CD4-positive, alpha-beta T cell treated with Interleukin-4 for 4 hours (primary cell): ENCODE measurements around the gene ATP2B2.

Experiments used
- DNase-seq: peaks from one replicate; pipeline ENCODE4 v3.0.0-alpha.2; 2020

Gene ATP2B2

DNA sequence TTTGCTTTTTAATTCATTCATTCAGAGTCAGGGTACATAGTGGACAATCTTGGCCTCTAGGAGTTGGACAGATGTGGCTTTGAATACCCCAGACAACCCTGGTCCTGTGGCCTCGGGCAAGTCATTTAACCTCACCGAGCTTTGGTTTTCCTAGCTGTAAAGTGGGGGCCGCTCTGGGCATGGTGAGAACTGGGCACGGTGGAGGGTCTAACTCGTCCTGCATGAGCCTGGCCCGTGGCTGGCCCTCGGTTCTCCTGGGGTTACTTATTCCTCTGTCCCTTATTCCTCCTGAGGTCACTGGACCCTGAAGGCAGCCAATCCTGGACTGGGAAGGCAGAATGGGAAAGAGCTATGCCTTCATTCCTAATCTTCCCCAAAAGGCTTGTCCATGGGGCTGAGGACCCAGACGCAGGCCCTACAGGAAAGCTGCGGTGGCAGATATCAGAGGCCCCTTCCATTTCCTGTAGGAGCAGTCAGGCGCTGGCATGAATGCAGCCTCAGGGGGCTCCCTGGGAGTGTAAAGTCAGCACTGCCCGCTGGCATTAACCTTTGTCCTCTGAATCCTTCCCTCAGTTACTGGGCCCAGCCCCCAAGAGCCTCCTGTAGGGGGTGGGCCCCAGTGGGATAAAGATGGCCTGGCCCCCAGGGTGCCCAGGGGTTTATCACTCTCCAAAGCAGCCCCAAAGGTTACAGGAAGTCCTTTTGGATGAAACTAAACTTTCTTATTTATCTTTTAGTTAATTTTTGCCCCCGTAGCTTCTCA, 166.6 kb downstream of the ATP2B2 start:
- no peak for DNase-seq

DNA sequence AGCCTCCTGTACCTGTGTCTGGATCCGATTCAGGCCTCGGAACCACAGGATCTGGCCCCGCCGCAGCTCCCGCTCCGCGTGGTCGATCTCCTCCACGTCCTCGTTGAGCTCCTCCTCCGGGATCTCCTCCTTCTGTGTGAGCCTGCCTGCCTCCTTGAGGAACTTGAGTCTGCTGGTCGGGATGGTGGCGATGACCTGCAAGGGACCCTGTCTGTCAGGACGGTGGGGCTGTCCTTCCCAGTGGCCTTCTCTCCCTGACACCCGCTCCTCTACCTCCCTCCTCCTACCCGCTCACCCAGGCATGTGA, 167.3 kb downstream of the ATP2B2 start:
- no peak for DNase-seq

DNA sequence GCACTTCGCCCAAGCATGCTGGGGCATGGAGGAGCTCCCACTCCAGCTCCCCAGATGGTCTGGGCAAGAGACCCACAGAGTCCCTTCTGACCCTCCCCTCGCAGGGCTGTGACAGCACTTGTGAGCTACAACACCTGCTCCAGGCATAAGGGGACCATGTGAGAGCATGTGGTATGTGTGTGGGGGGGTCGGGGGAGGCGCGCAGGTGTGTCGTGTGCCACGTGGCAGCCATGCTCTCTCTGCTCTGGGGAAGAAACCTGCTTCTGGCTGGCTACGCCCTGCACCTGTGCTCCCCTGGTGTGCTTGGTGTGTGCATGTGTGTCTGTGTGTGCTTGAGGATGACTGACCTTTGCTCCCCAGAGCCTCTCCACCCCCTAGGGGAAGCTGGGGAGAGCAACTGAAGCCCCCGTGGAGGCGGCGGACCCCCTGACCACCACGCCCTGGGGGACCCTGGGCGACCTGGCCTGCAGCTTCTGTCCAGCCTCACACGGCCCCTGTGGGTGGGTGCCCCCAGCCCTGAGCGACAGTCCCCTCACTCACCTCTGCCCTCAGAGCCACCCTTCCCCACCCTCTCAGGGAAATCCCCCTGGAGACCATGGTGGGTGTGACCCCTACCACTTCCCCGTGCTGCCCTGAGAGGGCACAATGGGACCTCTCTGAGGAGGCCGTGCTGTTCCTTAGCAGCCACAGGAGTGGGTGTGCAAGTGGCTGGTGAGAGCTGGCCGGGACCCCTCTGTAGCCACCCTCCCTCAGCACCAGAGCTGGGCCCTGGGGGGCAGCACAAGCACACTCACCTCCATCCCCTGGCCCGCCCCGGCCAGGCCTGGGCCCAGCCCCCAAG, 167.8 kb downstream of the ATP2B2 start:
- DNase-seq, result no peak

DNA sequence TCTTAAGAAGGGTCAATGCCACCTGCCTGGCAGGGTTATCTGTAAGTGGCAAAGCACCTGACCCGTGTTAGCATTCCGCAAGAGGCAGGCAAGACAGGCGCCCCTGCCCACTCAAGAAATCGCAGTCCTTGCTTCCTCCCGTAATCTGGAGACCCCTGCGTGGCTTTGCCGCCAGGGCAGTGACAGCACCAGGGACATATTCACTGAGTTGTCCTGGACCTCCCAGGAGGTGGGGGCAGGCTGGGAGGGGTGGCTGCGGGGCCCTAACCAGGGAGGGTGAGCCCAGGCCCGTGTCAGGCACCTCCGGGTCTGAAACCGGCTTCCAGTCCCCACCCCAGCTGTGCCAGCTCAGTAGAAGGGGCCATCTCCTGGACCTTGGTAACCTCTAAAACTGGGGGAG, 168.6 kb downstream of the ATP2B2 start:
- no peak for DNase-seq

DNA sequence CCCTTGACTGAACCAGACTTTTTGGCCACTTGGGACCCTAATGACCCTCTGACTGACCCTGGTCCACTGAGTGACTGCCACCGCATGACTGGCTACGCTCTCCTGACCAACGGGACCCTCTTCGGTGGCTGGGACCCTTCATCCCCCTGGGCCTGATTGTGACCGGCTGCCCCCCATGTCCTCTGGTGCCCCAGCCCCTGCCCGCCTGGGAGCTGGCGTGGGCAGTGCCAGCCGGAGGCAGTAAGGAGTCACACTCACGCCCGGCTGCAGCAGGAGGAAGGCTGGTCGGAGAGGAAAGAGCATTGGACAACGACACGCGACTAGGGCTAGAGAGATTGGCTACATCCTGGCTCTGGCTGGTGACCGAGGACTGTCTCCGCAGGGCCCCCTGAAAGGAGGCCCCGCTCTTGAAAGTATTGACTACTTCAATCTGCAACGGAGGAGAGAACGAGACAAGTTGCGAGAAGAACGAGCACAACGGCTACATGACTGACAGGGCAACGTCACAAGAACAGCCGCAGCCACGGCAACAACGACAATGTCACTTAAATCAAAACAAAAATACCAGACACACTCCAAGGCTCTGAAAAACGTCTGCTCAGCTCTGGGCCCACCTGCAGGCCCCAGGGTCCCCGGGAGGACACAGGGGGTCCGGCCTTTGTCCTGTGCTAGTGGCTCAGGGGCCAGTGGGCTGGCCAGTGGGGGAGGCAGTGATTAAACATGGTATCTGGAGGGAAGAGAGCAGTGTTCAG, 169.3 kb downstream of the ATP2B2 start:
- DNase-seq, result no peak

DNA sequence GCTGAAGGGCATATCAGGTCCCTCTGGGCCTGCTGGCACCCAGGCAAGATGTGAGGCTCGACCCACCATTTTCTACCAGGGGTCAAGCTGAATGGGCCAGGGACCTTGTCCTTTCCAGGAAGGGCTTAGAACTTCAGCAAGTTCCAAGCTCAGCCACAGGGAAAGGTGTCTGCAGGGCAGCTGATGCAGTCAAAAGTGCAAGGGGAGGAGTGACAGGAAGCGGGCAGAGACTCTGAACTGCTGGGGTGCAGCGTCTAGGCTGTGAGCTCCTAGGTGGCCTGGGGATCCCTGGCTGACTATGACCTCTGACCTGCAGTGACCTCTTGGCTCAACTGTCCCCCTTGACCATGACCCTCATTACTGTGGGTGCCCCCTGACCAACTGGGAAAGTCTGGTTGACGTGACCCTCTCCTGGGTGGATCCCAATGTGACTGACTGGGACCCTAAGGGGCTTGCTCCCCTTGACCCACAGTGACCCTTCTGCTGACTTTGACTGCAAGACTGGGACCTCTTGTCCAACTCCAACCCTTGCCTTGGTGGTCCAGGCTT, 170.1 kb downstream of the ATP2B2 start:
- DNase-seq, result no peak

DNA sequence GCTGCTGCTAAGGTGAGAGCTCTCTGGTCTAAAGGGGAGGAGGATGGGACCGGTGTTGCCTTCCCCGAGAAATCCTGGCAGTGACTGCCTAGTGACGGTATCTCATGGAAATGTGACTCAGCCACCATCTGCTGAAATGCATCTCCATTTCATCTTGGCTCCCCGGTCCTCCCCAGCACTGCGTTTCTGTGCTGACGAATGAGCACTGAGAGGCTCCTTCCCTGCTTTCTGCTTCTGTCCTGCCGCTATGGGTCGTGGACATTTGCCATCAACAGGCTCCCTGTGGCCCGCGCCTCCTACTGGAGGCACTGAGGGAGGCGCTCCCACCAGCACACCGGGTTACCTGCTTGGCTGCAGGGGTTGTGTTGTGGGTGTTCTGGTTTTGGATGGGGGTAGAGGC, 170.9 kb downstream of the ATP2B2 start:
- no peak for DNase-seq

DNA sequence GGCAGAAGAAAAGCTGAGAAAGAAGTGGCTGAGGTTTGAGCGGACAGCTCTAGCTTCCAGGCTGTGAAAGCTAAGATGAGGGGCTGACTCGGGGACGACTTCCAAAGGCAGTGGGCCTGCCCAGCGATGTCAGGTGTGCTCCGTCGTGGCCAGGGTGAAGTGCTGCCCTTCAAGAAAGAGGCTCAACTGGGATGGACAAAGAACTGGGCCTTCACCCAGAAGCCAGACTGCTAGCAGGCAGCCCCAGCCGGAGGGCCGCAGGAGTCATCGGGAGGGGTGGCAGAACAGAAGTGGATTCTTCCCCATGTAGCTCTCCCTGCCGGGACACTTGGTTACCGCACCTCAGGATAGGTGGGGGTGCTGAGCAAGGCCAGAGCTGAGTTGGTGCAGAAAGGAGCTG, 171.3 kb downstream of the ATP2B2 start:
- no peak for DNase-seq

DNA sequence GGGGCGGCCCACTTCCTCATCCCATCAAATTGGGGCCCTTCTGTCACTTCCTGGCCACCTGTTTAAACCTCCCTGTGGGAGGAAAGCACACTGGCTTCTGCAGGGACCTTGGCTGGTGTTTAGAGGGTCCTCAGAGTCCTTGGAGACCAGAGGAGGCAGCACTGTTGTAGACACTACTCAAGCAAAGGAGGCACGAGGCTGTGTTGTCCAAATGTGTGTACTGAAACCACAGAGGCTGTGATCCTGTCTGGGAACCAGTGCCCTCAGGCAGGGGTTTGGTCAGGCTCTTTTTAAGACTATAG, 172.1 kb downstream of the ATP2B2 start:
- no peak for DNase-seq

DNA sequence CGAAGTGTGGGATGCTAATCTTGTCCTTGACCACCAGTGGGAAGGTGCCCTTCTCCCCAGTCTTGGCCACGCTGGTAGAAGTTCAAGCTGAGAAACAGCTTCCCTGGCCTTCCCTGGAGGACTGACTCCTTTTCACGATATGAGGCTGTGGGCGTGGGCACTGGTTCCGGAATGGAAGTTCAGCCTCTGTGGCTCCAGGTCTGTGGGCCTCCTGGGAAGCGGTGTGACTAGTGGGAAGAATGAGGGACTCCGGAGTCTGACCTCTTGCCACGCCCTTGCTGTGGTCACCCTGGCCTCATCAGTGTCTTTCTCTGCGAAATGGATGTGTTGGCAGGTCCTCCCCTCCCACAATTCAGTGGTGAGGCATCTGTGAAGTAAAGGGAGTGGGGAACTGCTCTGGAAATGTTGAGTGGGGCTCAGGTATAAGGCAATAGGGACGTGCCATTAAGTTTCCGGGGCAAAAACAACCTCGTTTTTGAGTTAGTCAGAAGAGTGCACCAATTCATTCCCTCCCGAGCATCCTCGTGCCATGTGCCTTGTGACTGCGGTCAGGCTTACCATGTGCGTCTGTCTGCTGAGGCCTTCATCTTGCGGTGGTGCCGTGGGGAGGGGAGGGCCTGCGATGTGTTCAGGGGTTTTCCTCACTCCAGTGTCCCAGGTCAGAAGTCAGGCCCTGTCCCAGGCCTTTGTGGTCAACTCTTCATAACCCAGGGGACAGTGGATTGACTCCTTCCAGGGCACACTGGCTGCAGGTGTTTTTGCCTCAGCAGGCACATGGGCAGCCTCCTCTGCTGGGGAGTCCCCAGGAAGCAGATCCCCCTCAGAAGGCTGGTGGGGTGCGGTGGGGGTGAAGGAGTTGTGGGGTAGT, 172.7 kb downstream of the ATP2B2 start:
- no peak for DNase-seq

DNA sequence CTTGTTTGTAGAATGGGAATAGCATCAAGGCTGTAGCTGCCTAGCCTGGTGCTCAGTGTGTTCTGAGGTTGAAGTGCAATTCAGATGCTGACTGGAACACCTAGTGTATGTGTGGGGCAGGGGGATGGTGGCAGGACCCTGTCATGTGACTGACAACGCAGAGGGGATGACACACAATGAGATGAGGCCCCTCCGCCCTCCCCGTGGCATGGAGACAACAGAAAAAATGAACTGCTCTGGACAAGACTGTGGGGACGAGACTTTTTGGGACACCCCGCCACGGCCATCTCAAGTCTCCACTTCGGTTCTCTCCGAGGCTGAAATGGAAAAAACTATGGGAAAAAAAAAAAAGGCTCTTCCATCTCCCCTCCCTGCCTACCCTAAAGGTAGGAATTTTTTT, 174.1 kb downstream of the ATP2B2 start:
- no peak for DNase-seq

DNA sequence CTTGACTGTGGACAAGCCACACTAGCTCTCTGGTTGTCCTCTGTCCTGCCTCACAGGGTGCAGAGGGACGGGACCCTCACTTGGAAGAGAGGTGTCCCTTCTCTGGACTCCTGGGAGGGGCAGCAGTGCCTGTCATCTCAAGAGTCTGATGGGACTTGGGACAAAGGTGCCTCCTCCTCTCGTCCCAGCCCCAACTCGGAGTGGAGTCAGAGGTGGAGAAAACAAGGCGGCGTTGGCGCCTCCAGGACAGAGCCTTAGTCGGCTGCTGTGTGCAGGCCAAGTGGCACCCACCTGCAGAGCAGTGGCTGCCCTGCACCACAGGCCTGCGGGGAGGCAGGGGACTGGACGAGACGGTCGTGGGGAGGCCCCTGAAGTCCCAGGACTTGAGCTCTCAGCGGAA, 175.1 kb downstream of the ATP2B2 start:
- no peak for DNase-seq

DNA sequence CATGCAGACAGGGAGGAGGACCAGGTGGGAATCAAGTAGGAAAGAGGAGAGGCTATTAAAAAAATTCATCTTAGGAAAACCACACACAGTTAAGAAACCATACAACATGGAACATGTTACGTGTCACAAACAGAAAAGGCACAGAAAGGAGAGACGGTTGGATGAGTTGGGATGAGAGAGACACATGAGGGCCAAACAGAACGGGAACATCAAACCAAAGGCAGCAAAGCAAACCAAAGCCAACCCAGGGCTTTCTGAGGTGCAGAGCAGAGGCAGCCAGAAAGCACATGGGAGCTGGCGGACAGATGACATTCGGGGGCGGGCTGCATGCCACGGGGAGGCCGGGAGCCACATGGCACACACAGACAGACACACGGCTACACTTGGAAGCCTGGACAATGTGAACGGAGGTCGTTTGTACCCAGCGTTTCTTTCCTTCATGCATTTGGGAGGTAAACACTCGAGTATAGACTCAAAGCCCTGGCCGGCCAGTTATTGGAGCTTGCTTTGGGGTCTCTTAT, 175.8 kb downstream of the ATP2B2 start:
- DNase-seq, result no peak

DNA sequence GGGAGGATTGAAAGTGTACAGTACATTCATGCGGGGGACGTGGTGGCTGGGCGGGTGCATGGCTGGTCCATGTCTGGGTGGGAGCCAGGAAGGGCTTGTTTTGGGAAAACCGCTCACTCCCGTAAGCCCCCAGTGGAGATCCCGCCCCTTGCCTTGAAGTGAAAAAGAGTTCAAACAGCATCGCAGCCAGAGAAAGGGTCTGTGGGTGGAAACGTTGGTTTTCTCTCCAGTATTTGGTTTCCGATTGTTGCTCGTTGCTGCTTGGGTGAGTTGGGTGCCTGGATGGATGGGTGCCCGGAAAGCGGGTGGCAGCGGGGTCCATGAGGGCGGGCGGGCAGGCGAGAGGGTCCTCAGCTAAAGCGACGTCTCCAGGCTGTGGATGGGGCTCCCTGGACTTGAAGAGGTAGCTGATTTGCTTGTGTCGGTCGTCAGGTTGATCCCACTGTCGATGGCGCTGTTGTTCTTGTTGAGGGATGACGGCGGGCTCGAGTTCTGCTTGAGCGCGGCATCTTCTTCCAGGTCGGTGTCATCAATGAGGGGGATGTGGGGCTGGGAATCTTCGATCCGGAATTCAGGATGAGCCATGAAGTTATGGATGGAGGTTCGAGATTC, 176.8 kb downstream of the ATP2B2 start:
- no peak for DNase-seq

DNA sequence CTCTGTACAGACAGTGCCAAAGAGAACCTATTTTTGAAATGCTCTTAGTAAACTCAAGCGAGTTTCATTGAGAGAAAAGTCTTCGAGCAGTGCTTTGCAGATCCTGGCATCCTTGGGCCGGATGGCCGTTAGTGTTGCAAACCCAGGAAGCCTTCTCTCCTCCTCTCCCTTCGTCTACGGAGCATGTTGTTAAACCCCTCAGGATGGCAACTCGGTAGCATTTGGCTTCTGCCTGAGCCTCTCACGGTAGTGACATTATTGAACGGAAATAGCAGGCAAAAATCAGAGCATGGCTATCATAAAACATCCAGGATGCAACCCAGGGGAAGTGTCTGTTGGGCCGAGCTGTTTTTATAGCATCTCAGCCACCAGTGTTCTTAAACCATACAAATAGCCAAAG, 177.8 kb downstream of the ATP2B2 start:
- no peak for DNase-seq

DNA sequence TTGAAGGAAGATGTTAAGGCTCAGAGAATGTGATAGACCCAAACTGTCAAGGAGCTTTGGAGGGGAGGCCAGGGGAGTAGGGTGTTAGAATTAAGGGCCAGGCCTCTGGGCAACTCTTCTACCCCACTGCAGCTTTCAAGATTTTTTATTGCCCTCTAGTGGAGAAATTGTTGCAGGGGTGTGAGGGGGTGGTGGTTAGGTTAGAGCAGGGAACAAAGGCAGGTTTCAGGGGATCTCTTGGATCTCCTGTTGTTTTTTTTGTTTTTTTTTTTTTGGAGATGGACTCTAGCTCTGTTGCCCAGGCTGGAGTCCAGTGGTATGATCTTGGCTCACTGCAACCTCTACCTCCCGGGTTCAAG, 183.1 kb downstream of the ATP2B2 start:
- DNase-seq, result peak; percentile 9

DNA sequence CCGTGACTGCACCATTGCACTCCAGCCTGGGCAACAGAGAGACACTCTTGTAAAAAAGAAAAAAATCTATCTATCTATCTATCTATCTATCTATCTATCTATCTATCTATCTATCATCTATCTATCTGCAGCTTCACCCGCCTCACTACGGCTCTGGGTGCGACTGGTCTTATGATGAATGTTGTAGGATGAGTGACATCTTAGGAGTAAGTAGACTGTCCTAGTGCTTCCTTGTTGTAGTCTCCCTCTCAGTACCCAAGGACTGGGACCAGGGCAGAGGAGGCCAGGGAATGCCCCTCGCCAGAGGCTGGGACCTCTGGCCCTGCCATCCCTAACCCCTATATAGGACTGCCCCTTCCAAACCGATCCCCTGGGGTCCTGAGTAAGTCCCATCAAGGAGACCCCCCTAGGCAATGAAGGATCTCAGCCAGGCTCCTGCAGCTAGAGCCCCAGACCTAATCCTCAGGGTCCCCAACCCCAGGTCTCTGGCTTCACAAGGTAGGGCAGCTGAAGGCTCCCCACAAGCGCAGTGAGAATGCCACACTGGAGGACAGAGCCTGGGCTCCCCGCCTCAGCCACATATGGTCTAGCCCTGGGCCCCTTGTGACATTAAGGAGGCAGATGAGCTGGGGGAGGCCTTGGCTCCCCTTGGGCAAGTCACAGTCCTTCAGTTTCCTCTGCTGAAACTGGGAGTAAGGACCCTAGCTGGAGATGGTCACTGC, 183.6 kb downstream of the ATP2B2 start:
- no peak for DNase-seq

DNA sequence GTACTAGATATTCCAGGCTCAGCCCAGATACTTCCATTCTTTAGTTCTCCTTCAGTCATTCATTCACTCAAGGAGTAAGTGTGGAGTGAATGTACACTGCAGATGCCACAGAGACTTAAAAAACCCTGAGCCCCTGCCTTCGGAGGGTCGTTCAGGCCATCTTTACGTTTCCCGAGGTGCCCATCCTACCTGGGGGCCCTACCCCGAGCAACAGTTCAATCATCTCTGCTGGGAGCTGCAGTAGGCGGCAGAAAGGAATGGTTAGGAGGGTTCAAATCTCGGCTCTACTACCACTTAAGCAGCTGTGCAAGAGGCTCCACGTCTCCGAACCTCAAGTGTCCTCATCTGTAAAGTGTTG, 185.1 kb downstream of the ATP2B2 start:
- DNase-seq, result no peak

DNA sequence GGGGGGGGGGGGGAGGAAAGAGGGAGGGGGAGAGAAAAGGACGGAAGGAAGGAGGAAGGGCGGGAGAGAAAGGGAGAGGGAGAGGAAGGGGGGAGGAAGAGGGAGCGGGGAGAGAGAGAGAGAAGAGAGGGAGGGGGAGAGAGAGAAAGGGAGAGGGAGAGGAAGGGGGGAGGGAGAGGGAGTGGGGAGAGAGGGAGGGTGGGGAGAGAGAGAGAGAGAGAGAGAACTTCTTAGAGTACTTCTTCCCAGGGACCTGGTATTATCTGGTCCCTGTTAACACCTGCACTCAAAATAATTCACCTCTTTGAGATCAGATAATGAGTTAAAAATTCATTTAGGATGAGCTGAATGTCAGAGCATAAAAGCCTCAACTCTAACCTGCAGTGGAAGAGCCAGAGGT, 185.6 kb downstream of the ATP2B2 start:
- DNase-seq, result no peak

DNA sequence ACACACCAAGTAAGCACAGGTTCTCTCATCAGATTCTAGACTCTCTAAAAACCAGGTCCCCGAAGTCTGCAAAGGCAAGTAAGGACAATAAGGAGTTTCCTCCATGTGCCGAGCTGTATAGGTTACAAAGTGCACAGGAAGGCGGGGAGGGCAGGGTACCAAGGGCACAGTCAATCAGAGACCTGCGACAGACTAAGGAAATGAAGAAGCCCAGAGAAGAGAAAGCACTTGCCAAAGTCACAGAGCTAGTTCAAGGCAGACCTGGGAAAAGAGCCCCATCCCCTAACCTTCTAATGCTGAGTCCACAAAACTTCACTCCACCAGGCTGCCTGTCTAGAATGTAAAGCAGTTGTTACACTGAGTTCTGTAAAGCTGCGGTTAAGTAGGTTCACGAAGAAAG, 186.1 kb downstream of the ATP2B2 start:
- no peak for DNase-seq

DNA sequence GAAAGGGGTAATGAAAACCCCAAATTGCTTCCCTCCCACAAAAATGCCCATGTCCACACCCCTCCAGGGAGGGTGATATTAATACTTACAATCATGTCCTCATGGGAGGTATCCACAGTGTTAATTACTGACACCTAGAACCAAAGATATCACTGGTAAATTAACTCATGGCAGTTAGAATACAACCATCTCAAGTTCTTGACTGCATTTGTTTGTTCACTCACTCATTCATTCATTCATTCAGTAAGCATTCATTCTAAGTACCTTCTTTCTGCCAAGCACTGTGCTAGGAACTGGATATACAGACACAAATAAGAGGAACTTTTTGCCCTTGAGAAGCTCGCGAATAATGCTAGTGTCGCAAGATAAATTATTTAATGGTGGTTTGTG, 187.4 kb downstream of the ATP2B2 start:
- no peak for DNase-seq
